ENCODE data around the gene PPP1R9A.

DNA sequence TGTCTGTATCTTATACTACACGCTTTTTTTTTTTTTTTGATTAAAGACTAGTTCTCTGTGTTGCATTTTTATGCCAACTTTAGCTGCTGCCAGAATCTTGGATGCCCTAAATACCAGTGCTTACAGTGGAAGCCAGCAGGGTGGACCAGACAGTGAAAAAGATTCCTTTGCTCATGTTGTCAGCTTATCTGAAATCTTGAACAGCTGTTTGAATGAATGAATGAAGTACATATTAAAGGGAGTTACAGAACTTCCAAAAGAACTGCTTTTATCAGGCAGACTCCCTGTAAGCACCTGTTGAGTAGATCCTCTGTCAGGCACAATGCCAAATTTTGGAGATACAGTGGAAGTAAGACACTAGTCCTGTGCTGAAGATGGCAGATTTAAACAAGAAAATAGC lies 184.9 kb downstream of the PPP1R9A start:
- TF ChIP-seq, protein P1, sequence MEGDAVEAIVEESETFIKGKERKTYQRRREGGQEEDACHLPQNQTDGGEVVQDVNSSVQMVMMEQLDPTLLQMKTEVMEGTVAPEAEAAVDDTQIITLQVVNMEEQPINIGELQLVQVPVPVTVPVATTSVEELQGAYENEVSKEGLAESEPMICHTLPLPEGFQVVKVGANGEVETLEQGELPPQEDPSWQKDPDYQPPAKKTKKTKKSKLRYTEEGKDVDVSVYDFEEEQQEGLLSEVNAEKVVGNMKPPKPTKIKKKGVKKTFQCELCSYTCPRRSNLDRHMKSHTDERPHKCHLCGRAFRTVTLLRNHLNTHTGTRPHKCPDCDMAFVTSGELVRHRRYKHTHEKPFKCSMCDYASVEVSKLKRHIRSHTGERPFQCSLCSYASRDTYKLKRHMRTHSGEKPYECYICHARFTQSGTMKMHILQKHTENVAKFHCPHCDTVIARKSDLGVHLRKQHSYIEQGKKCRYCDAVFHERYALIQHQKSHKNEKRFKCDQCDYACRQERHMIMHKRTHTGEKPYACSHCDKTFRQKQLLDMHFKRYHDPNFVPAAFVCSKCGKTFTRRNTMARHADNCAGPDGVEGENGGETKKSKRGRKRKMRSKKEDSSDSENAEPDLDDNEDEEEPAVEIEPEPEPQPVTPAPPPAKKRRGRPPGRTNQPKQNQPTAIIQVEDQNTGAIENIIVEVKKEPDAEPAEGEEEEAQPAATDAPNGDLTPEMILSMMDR (IDR thresholded peaks at IDR 0.05; ENCODE audit: poor library complexity, severe bottlenecking): no peak
- no peak for TF ChIP-seq POLR2AphosphoS5 (IDR thresholded peaks at IDR 0.05)

Measured in neural cell (in vitro differentiated cells).